K562 (cell line): ENCODE data around the gene IL31. TPM values are rescaled to one million over a fixed set of nuclear protein-coding genes. Genes with fewer than 3 reads are reported as not detected.

Experiments used
- BACH1 ChIP-seq: fragments of 200-800 bp; sonication (Bioruptor generic); IDR thresholded peaks from 2 replicates; pipeline ENCODE4 v1.6.1; 2016; ENCODE audit warnings: missing genetic modification characterization, missing compliant biosample characterization
- POLR2H ChIP-seq: IDR thresholded peaks from 2 replicates; pipeline ENCODE4 v1.6.1; 2016; ENCODE audit warnings: missing genetic modification characterization, low read depth, mild to moderate bottlenecking, control low read depth, missing compliant biosample characterization, moderate library complexity
- RAD51 ChIP-seq: fragments of 450-650 bp; IDR thresholded peaks from 2 replicates; pipeline ENCODE4 v1.7.1; 2016; ENCODE audit warnings: low read depth, mild to moderate bottlenecking, borderline replicate concordance
- polyA plus RNA-seq, 8 experiments: library from polyadenylated mRNA; depleted of rRNA in 4 of 8; stranded (reverse) in 5 of 8; unstranded in 3 of 8; fragments of >200 nt; fragmentation: Nextera tagmentation in 2 of 8; fragmentation: Illumina TruSeq in 1 of 8; extraction: Ambion mirVana in 2 of 8; extraction: Trizol in 1 of 8; gene quantifications; 2 replicates each; pipeline versions ENCODE4 v1.2.1 to v1.2.3, GENCODE V29; 2011 to 2014; ENCODE audit warnings: inconsistent platforms in 1 of 8, missing spikeins in 1 of 8
- total RNA-seq, 7 experiments: library from RNA; depleted of rRNA in 6 of 7; stranded (reverse); fragments of >200 nt in 6 of 7; fragmentation: Illumina TruSeq in 2 of 7; extraction: Trizol in 2 of 7; gene quantifications; 2 replicates each; pipeline versions ENCODE4 v1.2.1 to v1.2.3, GENCODE V29; 2011 to 2021; ENCODE audit warnings: low replicate concordance in 1 of 7
- TF ChIP-seq, protein P1 (sequence below): fragments of 450-650 bp; IDR thresholded peaks from 2 replicates; pipeline ENCODE4 v1.6.1; 2016; ENCODE audit warnings: mild to moderate bottlenecking, moderate library complexity
- TF ChIP-seq, protein P2 (sequence below): IDR thresholded peaks from 3 replicates; pipeline ENCODE4 v1.6.1; 2011; ENCODE audit warnings: borderline replicate concordance, mild to moderate bottlenecking; ENCODE audit not compliant: insufficient read length, insufficient read depth

The IL31 gene
- total and polyA plus RNA-seq, 9 of the 15 experiments (the other 6 are each of a cell fraction or from before 2014, with no cell fraction given) = not detected

DNA sequence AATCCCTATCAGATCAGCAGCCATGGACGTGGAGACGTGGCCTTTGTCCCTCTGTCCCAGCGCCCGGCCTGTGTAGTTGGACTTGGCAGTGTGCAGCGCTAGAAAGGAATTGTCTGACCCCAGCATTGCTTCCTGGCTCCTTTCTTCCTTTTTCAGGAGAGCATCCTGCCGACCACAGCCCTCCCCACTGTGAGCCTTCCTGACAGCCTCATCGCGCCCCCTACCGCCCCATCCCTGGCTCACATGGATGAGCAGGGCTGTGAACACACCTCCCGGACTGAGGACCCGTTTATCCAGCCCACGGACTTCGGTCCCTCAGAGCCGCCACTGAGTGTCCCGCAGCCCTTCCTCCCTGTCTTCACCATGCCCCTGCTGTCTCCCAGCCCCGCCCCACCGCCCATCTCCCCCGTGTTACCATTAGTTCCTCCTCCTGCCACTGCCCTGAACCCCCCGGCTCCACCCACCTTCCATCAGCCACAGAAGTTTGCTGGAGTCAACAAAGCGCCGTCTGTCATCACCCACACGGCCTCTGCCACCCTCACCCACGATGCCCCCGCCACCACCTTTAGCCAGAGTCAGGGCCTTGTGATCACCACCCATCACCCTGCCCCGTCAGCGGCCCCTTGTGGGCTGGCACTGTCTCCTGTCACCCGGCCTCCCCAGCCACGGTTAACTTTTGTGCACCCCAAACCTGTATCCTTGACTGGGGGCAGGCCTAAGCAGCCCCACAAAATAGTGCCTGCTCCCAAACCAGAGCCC lies 40.6 kb downstream of the IL31 start (continued):
- TF ChIP-seq, protein P1, sequence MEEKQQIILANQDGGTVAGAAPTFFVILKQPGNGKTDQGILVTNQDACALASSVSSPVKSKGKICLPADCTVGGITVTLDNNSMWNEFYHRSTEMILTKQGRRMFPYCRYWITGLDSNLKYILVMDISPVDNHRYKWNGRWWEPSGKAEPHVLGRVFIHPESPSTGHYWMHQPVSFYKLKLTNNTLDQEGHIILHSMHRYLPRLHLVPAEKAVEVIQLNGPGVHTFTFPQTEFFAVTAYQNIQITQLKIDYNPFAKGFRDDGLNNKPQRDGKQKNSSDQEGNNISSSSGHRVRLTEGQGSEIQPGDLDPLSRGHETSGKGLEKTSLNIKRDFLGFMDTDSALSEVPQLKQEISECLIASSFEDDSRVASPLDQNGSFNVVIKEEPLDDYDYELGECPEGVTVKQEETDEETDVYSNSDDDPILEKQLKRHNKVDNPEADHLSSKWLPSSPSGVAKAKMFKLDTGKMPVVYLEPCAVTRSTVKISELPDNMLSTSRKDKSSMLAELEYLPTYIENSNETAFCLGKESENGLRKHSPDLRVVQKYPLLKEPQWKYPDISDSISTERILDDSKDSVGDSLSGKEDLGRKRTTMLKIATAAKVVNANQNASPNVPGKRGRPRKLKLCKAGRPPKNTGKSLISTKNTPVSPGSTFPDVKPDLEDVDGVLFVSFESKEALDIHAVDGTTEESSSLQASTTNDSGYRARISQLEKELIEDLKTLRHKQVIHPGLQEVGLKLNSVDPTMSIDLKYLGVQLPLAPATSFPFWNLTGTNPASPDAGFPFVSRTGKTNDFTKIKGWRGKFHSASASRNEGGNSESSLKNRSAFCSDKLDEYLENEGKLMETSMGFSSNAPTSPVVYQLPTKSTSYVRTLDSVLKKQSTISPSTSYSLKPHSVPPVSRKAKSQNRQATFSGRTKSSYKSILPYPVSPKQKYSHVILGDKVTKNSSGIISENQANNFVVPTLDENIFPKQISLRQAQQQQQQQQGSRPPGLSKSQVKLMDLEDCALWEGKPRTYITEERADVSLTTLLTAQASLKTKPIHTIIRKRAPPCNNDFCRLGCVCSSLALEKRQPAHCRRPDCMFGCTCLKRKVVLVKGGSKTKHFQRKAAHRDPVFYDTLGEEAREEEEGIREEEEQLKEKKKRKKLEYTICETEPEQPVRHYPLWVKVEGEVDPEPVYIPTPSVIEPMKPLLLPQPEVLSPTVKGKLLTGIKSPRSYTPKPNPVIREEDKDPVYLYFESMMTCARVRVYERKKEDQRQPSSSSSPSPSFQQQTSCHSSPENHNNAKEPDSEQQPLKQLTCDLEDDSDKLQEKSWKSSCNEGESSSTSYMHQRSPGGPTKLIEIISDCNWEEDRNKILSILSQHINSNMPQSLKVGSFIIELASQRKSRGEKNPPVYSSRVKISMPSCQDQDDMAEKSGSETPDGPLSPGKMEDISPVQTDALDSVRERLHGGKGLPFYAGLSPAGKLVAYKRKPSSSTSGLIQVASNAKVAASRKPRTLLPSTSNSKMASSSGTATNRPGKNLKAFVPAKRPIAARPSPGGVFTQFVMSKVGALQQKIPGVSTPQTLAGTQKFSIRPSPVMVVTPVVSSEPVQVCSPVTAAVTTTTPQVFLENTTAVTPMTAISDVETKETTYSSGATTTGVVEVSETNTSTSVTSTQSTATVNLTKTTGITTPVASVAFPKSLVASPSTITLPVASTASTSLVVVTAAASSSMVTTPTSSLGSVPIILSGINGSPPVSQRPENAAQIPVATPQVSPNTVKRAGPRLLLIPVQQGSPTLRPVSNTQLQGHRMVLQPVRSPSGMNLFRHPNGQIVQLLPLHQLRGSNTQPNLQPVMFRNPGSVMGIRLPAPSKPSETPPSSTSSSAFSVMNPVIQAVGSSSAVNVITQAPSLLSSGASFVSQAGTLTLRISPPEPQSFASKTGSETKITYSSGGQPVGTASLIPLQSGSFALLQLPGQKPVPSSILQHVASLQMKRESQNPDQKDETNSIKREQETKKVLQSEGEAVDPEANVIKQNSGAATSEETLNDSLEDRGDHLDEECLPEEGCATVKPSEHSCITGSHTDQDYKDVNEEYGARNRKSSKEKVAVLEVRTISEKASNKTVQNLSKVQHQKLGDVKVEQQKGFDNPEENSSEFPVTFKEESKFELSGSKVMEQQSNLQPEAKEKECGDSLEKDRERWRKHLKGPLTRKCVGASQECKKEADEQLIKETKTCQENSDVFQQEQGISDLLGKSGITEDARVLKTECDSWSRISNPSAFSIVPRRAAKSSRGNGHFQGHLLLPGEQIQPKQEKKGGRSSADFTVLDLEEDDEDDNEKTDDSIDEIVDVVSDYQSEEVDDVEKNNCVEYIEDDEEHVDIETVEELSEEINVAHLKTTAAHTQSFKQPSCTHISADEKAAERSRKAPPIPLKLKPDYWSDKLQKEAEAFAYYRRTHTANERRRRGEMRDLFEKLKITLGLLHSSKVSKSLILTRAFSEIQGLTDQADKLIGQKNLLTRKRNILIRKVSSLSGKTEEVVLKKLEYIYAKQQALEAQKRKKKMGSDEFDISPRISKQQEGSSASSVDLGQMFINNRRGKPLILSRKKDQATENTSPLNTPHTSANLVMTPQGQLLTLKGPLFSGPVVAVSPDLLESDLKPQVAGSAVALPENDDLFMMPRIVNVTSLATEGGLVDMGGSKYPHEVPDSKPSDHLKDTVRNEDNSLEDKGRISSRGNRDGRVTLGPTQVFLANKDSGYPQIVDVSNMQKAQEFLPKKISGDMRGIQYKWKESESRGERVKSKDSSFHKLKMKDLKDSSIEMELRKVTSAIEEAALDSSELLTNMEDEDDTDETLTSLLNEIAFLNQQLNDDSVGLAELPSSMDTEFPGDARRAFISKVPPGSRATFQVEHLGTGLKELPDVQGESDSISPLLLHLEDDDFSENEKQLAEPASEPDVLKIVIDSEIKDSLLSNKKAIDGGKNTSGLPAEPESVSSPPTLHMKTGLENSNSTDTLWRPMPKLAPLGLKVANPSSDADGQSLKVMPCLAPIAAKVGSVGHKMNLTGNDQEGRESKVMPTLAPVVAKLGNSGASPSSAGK = no peak
- TF ChIP-seq, protein P2, sequence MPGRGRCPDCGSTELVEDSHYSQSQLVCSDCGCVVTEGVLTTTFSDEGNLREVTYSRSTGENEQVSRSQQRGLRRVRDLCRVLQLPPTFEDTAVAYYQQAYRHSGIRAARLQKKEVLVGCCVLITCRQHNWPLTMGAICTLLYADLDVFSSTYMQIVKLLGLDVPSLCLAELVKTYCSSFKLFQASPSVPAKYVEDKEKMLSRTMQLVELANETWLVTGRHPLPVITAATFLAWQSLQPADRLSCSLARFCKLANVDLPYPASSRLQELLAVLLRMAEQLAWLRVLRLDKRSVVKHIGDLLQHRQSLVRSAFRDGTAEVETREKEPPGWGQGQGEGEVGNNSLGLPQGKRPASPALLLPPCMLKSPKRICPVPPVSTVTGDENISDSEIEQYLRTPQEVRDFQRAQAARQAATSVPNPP = no peak
- TF ChIP-seq RAD51 = no peak
- TF ChIP-seq BACH1 (tag) = no peak
- no peak for TF ChIP-seq POLR2H
